GM10248 (cell line): Measurements from ENCODE around the gene TLE7.

ENCODE experiments used
- CTCF ChIA-PET: fragments of 300-600 bp; sonication (Branson Sonifier 250); formaldehyde crosslinking; extraction: SDS; loops from one replicate; lab custom pipeline; 2021; ENCODE audit warnings: antibody characterized with exemption; lab: Yijun Ruan, JAX
- POLR2A ChIA-PET: fragments of 350-650 bp; sonication (Branson Sonifier 250); formaldehyde crosslinking; extraction: SDS; loops from one replicate; lab custom pipeline; 2020; ENCODE audit warnings: antibody characterized with exemption; lab: Yijun Ruan, JAX
- DNase-seq: peaks from one replicate; pipeline ENCODE4 v3.0.0; 2012; ENCODE audit errors: extremely low spot score
- CTCF ChIP-seq: IDR thresholded peaks from 2 replicates; pipeline ENCODE4 v1.5.1; 2012; ENCODE audit warnings: mild to moderate bottlenecking, low read depth; ENCODE audit errors: extremely low read depth, missing control alignments, control extremely low read depth

TLE7 gene

GRCh38 chr16:71414038-71414437 is 27.8 kb downstream of the TLE7 start:
- TF ChIP-seq CTCF = no peak
- CTCF ChIA-PET = interaction anchor here (1.4 to 9.5 kb wide), 11 partner anchors 11 to 197 kb away, joined by 3 to 216 read pairs (median 8); partner anchors contain the start of genes ZNF19 and ZNF23
- POLR2A ChIA-PET = no interaction called here
- DNase-seq = no peak

- DNase-seq = no peak
- ChIA-PET CTCF (interaction anchor here (0.7 to 9.5 kb wide), 40 partner anchors 10 to 530 kb away, joined by 3 to 216 read pairs (median 6); partner anchors contain the start of genes CALB2, CHST4, ZNF19 and ZNF23), POLR2A (no interaction called here)
- no peak for TF ChIP-seq CTCF
Measured at GRCh38 chr16:71413341-71413740, 28.5 kb downstream of the TLE7 start.

GRCh38 chr16:71412270-71413160 is 29.3 kb downstream of the TLE7 start:
- ChIA-PET CTCF (interaction anchor here (0.7 to 9.5 kb wide), 46 partner anchors 9 to 551 kb away, joined by 3 to 216 read pairs (median 5); partner anchors contain the start of genes CALB2, CHST4, ZNF19 and ZNF23), POLR2A (no interaction called here)
- TF ChIP-seq CTCF = peak; percentile 89
- peak; percentile 82 for DNase-seq

GRCh38 chr16:71410146-71410545 is 31.7 kb downstream of the TLE7 start:
- TF ChIP-seq CTCF = no peak
- no peak for DNase-seq
- CTCF ChIA-PET = interaction anchor here (1.3 to 9.5 kb wide), 7 partner anchors 15 to 200 kb away, joined by 3 to 216 read pairs (median 40); partner anchors contain the start of gene ZNF19
- POLR2A ChIA-PET = no interaction called here

- ChIA-PET CTCF (interaction anchor here (6.4 to 9.5 kb wide), 3 partner anchors 16 to 201 kb away, joined by 69 to 216 read pairs (median 93); no protein-coding TSS in a partner anchor), POLR2A (no interaction called here)
Measured at GRCh38 chr16:71409011-71409775, 32.7 kb downstream of the TLE7 start.

More at GRCh38 chr16:71409011-71409775, 32.7 kb downstream of the TLE7 start:
- no peak for DNase-seq
- TF ChIP-seq CTCF = no peak
